Breast epithelium (tissue), 3 donors: Measurements from ENCODE around the gene PXN.

Experiments
- POLR2A ChIP-seq: fragments of 450-650 bp; IDR thresholded peaks from one replicate; pipeline ENCODE4 v1.6.1; 2016; ENCODE audit warnings: antibody characterized with exemption, mild to moderate bottlenecking, moderate library complexity
- POLR2AphosphoS5 ChIP-seq, 3 donors: sonication (generic); formaldehyde crosslinking; IDR thresholded peaks; one replicate each; pipeline ENCODE4 v1.6.1; 2017; ENCODE audit warnings: antibody characterized with exemption in 3 of 3
- TF ChIP-seq, protein P1 (sequence below), 3 donors: fragments of 450-650 bp; IDR thresholded peaks; one replicate each; pipeline ENCODE4 v1.5.1; 2016 to 2017; ENCODE audit warnings: antibody characterized with exemption in 3 of 3, mild to moderate bottlenecking in 3 of 3, moderate library complexity in 3 of 3

DNA sequence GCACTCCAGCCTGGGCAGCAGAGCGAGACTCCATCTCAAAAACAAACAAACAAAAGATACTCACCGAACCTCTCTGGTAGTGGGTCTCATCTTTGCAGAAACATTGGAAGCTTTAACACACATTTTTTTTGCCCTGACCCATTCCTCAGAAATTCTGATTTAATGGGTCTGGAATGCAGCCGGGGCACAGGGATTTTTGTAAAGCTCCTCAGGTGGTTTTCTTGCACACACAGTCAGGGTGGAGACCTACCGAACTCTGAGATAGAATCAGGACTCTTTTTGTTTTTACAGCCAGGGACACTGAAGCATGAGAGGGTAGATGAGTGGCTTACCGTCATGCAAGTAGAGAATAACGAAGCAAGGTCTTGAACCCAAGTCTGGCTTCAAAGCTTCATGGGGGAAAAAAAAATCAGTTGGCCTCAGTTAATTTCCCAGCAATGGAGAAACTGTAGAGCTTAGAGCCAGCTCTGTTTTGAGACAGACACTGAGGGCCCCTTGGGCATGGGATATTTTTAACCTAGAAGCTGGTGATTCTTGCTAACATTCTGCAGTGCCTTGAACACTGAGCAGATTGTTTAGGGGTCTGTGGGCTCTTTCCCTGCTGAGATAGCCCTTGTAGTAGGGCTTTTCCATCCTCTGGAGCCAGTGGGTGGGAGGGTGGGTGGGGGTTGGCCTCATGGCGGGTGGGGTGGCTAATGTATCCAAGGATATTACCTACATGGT is 21.4 kb upstream of the PXN start:
- TF ChIP-seq, protein P1, sequence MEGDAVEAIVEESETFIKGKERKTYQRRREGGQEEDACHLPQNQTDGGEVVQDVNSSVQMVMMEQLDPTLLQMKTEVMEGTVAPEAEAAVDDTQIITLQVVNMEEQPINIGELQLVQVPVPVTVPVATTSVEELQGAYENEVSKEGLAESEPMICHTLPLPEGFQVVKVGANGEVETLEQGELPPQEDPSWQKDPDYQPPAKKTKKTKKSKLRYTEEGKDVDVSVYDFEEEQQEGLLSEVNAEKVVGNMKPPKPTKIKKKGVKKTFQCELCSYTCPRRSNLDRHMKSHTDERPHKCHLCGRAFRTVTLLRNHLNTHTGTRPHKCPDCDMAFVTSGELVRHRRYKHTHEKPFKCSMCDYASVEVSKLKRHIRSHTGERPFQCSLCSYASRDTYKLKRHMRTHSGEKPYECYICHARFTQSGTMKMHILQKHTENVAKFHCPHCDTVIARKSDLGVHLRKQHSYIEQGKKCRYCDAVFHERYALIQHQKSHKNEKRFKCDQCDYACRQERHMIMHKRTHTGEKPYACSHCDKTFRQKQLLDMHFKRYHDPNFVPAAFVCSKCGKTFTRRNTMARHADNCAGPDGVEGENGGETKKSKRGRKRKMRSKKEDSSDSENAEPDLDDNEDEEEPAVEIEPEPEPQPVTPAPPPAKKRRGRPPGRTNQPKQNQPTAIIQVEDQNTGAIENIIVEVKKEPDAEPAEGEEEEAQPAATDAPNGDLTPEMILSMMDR (IDR thresholded peaks at IDR 0.05) = no peak
- TF ChIP-seq POLR2AphosphoS5 (IDR thresholded peaks at IDR 0.05) (no peak), POLR2A (no peak)
